ENCODE results near the gene ATXN1. TPM values are rescaled to one million over a fixed set of nuclear protein-coding genes. Genes with fewer than 3 reads are reported as not detected.

ATXN1 gene
- total RNA-seq, 1 experiment from 2014 or later, result 25.6 TPM

GRCh38 chr6:16519265-16520242 lies 241.7 kb downstream of the ATXN1 start:
- Histone ChIP-seq H3K27ac (ENCODE audit: low read depth, low read length, poor library complexity, severe bottlenecking) (no peak overlapping the region), H3K36me3 (ENCODE audit: insufficient read depth, low read length, poor library complexity, severe bottlenecking) (no peaks in the 10 kb centered on the region), H3K4me3 (ENCODE audit: low read depth, low read length, poor library complexity, severe bottlenecking) (no peak overlapping the region), H3K4me1 (ENCODE audit: insufficient read depth, low read length, poor library complexity, severe bottlenecking) (no peaks in the 10 kb centered on the region), H3K9me3 (ENCODE audit: low read depth, low read length, poor library complexity, severe bottlenecking) (no peaks in the 10 kb centered on the region), H3K27me3 (replicated peaks; ENCODE audit: insufficient read depth, low read depth, low read length, poor library complexity) (no peaks in the 10 kb centered on the region)
- CTCF ChIA-PET, result no interaction called here
- no TSS peak for BruUV-seq (replicated peaks)
- no peak for TF ChIP-seq CTCF (conservative IDR thresholded peaks at IDR 0.05; ENCODE audit: low read depth, low read length)
- no peak for TF ChIP-seq EZH2 (IDR thresholded peaks at IDR 0.05; ENCODE audit: borderline replicate concordance, low read depth, low read length, poor library complexity, severe bottlenecking)
- DNase-seq (ENCODE audit: low spot score), result no peak
- intact Hi-C loops (cut with micrococcal nuclease; ENCODE audit: unreplicated experiment), result loop anchor here (10.0 kb wide), 2 partner anchors 445 to 565 kb away; no protein-coding TSS in a partner anchor
- POLR2A ChIA-PET (ENCODE audit: low non-redundant PET), result no interaction called here

GRCh38 chr6:16518265-16518664 lies 243.0 kb downstream of the ATXN1 start:
- BruUV-seq (replicated peaks), result no TSS peak
- Histone ChIP-seq H3K4me3 (ENCODE audit: low read depth, low read length, poor library complexity, severe bottlenecking) (no peak overlapping the region), H3K27ac (ENCODE audit: low read depth, low read length, poor library complexity, severe bottlenecking) (no peak overlapping the region), H3K4me1 (ENCODE audit: insufficient read depth, low read length, poor library complexity, severe bottlenecking) (no peaks in the 10 kb centered on the region), H3K9me3 (ENCODE audit: low read depth, low read length, poor library complexity, severe bottlenecking) (no peaks in the 10 kb centered on the region), H3K36me3 (ENCODE audit: insufficient read depth, low read length, poor library complexity, severe bottlenecking) (no peaks in the 10 kb centered on the region), H3K27me3 (replicated peaks; ENCODE audit: insufficient read depth, low read depth, low read length, poor library complexity) (no peaks in the 10 kb centered on the region)
- ChIA-PET POLR2A (ENCODE audit: low non-redundant PET) (no interaction called here), CTCF (no interaction called here)
- no peak for TF ChIP-seq CTCF (conservative IDR thresholded peaks at IDR 0.05; ENCODE audit: low read depth, low read length)
- intact Hi-C loops (cut with micrococcal nuclease; ENCODE audit: unreplicated experiment), result loop anchor here (10.0 kb wide), 2 partner anchors 447 to 567 kb away; no protein-coding TSS in a partner anchor
- no peak for DNase-seq (ENCODE audit: low spot score)

GRCh38 chr6:16514249-16514648 lies 247.0 kb downstream of the ATXN1 start:
- intact Hi-C loops (cut with micrococcal nuclease; ENCODE audit: unreplicated experiment), result loop anchor here (5.0 to 10.0 kb wide), 4 partner anchors 182 to 571 kb away; partner anchors contain the start of gene ATXN1
- no peaks in the 10 kb centered on the region for H3K27me3 ChIP-seq (replicated peaks; ENCODE audit: insufficient read depth, low read depth, low read length, poor library complexity)
- no peak for TF ChIP-seq EZH2 (IDR thresholded peaks at IDR 0.05; ENCODE audit: borderline replicate concordance, low read depth, low read length, poor library complexity, severe bottlenecking)
- TF ChIP-seq CTCF (conservative IDR thresholded peaks at IDR 0.05; ENCODE audit: low read depth, low read length), result peak; percentile 67
- no peak overlapping the region for H3K27ac ChIP-seq (ENCODE audit: low read depth, low read length, poor library complexity, severe bottlenecking)
- no peak overlapping the region for H3K4me3 ChIP-seq (ENCODE audit: low read depth, low read length, poor library complexity, severe bottlenecking)
- ChIA-PET POLR2A (ENCODE audit: low non-redundant PET) (no interaction called here), CTCF (interaction anchor here (1.3 to 1.6 kb wide), 2 partner anchors 247 to 572 kb away, joined by 9 to 13 read pairs; partner anchors contain the start of gene ATXN1)
- H3K9me3 ChIP-seq (ENCODE audit: low read depth, low read length, poor library complexity, severe bottlenecking), result no peaks in the 10 kb centered on the region
- H3K36me3 ChIP-seq (ENCODE audit: insufficient read depth, low read length, poor library complexity, severe bottlenecking), result no peaks in the 10 kb centered on the region
- no TSS peak for BruUV-seq (replicated peaks)
- peak; percentile 81 for DNase-seq (ENCODE audit: low spot score)
- no peaks in the 10 kb centered on the region for H3K4me1 ChIP-seq (ENCODE audit: insufficient read depth, low read length, poor library complexity, severe bottlenecking)
